Measurements from ENCODE around the gene LRRC17.
"Not testable (repeated sequence)": the region's sequence is repeated elsewhere in the genome, so short reads cannot be mapped to it uniquely, and the experiment has no call there.

LRRC17 gene

DNA sequence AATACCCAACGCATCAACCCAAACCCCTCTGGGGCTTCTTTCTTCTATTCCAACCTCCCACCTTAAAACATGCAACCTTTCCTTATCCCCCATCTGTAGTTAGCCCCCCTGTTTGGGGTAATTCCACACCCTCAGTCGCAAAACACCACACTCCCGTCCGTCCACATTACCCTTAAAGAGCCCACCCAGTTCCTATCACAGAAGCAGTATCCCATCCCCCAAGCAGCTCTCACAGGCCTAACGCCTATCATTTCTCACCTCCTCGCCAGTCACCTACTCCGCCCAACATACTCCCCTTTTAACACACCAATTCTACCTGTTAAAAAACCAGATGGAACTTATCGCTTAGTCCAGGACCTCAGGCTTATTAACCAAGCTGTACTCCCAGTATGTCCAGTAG, 63.7 kb downstream of the LRRC17 start:
- Histone ChIP-seq H3K36me3 (ENCODE audit: insufficient read depth, low read length) (no peaks in the 10 kb centered on the region), H3K27ac (ENCODE audit: low read depth, low read length) (no peak overlapping the region), H3K27me3 (ENCODE audit: insufficient read depth, low read length) (no peaks in the 10 kb centered on the region), H3K4me3 (ENCODE audit: low read length) (no peak overlapping the region), H3K4me1 (ENCODE audit: insufficient read depth, low read length) (0 out of 2 replicates have a peak, but pooled peaks cover 4% of the 10 kb centered on the region), H3K9me3 (ENCODE audit: insufficient read depth, low read depth, low read length) (no peaks in the 10 kb centered on the region; the same call in 1 of the 2 replicates), H3K9ac (ENCODE audit: low read depth, low read length) (no peak overlapping the region)
- WGBS: 87% methylated on average over 8 of the region's 8 CpGs

DNA sequence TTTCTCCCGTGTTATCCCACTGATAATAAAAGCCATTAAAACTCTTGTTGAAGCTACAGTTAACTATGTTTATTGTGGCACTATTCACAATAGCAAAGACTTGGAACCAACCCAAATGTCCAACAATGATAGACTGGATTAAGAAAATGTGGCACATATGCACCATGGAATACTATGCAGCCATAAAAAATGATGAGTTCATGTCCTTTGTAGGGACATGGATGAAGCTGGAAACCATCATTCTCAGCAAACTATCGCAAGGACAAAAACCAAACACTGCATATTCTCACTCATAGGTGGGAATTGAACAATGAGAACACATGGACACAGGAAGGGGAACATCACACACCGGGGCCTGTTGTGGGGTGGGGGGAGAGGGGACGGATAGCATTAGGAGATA, 64.8 kb downstream of the LRRC17 start:
- WGBS: 64% methylated on average over 2 of the region's 4 CpGs
- not testable (repeated sequence) for H3K27ac ChIP-seq (ENCODE audit: low read depth, low read length)

DNA sequence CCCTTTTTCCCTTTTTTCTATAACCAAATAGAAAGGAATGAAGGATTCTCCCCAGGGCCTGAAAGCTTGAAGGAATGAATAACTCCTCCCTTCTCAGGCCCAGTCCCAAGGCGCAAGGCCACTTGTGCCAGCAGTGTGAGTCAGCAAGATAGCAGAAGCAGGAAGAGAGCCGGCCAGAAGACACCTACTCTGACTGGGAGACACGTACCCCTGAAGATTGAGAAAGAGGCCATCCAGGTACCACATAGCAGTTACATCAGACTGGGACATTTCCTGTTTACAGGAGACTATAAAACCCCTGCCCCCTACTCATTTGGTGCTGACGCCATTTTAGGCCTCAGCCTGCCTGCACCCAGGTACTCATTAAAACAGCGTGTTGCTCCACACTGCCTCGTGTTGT, 65.5 kb downstream of the LRRC17 start:
- Histone ChIP-seq H3K4me1 (ENCODE audit: insufficient read depth, low read length) (no peaks in the 10 kb centered on the region), H3K9ac (ENCODE audit: low read depth, low read length) (no peak overlapping the region), H3K27me3 (ENCODE audit: insufficient read depth, low read length) (no peaks in the 10 kb centered on the region), H3K27ac (ENCODE audit: low read depth, low read length) (no peak overlapping the region), H3K36me3 (ENCODE audit: insufficient read depth, low read length) (no peaks in the 10 kb centered on the region), H3K9me3 (ENCODE audit: insufficient read depth, low read depth, low read length) (no peaks in the 10 kb centered on the region; the same call in 1 of the 2 replicates), H3K4me3 (ENCODE audit: low read length) (no peak overlapping the region)
- WGBS: 89% methylated on average over 6 of the region's 6 CpGs

More for the DNA sequence above, 64.8 kb downstream of the LRRC17 start:
- H3K36me3 ChIP-seq (ENCODE audit: insufficient read depth, low read length); H3K4me1 ChIP-seq (ENCODE audit: insufficient read depth, low read length); H3K9ac ChIP-seq (ENCODE audit: low read depth, low read length); H3K9me3 ChIP-seq (ENCODE audit: insufficient read depth, low read depth, low read length); H3K27me3 ChIP-seq (ENCODE audit: insufficient read depth, low read length); H3K4me3 ChIP-seq (ENCODE audit: low read length): not testable (repeated sequence)

DNA sequence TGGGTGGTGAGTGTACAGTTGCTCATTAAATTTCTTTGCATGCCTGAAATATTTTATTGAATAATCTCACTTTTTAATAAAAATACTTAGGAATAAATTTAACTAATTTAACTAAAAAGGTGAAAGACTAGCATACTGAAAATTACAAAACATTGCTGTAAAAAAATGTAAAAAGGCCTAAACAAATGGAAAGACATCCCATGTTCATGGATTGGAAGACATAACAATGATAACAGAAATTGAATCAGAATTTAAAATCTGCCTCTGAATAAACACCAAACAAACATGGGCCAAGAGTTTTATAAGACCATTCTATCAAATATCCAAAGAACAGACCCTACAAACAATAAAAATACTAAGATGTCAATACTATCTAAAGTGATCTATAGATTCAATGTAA, 66.9 kb downstream of the LRRC17 start:
- no peak overlapping the region for H3K9ac ChIP-seq (ENCODE audit: low read depth, low read length)
- no peak overlapping the region for H3K27ac ChIP-seq (ENCODE audit: low read depth, low read length)
- no peaks in the 10 kb centered on the region for H3K27me3 ChIP-seq (ENCODE audit: insufficient read depth, low read length)
- no peaks in the 10 kb centered on the region for H3K4me1 ChIP-seq (ENCODE audit: insufficient read depth, low read length)
- H3K36me3 ChIP-seq (ENCODE audit: insufficient read depth, low read length): no peaks in the 10 kb centered on the region
- H3K9me3 ChIP-seq (ENCODE audit: insufficient read depth, low read depth, low read length): no peaks in the 10 kb centered on the region; the same call in 1 of the 2 replicates
- H3K4me3 ChIP-seq (ENCODE audit: low read length): no peak overlapping the region

DNA sequence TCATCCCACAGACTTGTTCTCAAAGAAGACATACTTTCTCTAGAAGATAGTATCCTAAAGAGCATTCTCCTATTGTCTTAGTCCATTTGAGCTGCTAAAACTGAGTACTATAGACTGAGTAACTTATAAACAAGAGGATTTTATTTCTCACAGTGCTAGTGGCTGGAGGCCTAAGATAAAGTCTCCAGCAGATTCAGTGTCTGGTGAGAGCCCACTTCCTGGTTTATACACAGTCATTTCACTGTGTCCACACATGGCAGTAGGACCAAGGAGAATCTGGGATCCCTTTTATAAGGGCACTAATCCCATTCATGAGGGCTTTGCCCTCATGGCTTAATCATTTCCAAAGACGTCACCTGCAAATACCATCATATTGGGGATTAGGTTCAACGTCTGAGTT, 68.7 kb downstream of the LRRC17 start:
- no peak overlapping the region for H3K9ac ChIP-seq (ENCODE audit: low read depth, low read length)
- H3K36me3 ChIP-seq (ENCODE audit: insufficient read depth, low read length): no peaks in the 10 kb centered on the region
- H3K4me1 ChIP-seq (ENCODE audit: insufficient read depth, low read length): no peaks in the 10 kb centered on the region
- no peak overlapping the region for H3K4me3 ChIP-seq (ENCODE audit: low read length)
- WGBS: 93% methylated on average over 2 of the region's 2 CpGs
- H3K27ac ChIP-seq (ENCODE audit: low read depth, low read length): no peak overlapping the region
- no peaks in the 10 kb centered on the region; the same call in 1 of the 2 replicates for H3K9me3 ChIP-seq (ENCODE audit: insufficient read depth, low read depth, low read length)
- no peaks in the 10 kb centered on the region for H3K27me3 ChIP-seq (ENCODE audit: insufficient read depth, low read length)

DNA sequence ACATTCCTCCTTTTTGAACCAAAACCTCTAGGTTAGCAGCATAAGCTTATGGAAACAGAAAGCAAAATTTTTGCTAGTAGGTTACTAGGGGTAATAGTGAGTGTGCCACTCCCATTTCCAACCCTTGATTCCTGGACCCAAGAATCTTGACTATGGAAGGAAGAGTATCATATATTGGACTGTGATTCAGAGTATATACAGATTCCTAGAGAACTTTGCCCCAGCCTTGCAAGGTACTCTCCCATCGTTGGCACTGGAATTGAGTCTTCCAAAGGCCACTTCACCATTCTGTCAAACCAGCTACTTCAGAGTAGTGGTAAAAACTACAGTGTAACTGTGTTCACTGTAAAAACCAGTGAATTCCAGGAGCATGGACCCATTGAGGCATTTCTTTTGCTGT, 69.4 kb downstream of the LRRC17 start:
- Histone ChIP-seq H3K4me3 (ENCODE audit: low read length) (no peak overlapping the region), H3K27ac (ENCODE audit: low read depth, low read length) (no peak overlapping the region), H3K27me3 (ENCODE audit: insufficient read depth, low read length) (no peaks in the 10 kb centered on the region), H3K9ac (ENCODE audit: low read depth, low read length) (no peak overlapping the region), H3K4me1 (ENCODE audit: insufficient read depth, low read length) (no peaks in the 10 kb centered on the region), H3K36me3 (ENCODE audit: insufficient read depth, low read length) (no peaks in the 10 kb centered on the region), H3K9me3 (ENCODE audit: insufficient read depth, low read depth, low read length) (no peaks in the 10 kb centered on the region; the same call in 1 of the 2 replicates)
- 88% methylated on average over 1 of the region's 1 CpG for WGBS

DNA sequence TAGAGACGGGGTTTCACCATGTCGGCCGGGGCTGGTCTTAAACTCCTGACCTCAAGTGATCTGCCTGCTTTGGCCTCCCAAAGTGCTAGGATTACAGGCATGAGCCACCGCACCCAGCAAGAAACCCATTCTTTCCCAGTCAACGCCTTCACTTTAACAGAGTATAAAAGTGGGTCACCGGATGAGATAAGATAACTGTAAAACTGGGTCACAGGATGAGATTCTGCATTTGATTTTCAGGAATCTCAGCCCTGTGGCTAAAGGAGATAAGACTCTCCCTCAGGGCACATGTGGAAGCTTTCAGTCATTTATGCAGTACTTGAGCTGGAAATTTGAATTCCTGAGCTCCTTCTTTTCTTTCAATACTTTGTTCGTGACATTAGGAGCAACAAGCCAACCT, 70.8 kb downstream of the LRRC17 start:
- Histone ChIP-seq H3K4me3 (ENCODE audit: low read length) (no peak overlapping the region), H3K4me1 (ENCODE audit: insufficient read depth, low read length) (no peaks in the 10 kb centered on the region), H3K36me3 (ENCODE audit: insufficient read depth, low read length) (no peaks in the 10 kb centered on the region), H3K9ac (ENCODE audit: low read depth, low read length) (no peak overlapping the region), H3K9me3 (ENCODE audit: insufficient read depth, low read depth, low read length) (no peaks in the 10 kb centered on the region; the same call in 1 of the 2 replicates), H3K27ac (ENCODE audit: low read depth, low read length) (no peak overlapping the region), H3K27me3 (ENCODE audit: insufficient read depth, low read length) (no peaks in the 10 kb centered on the region)
- WGBS: 93% methylated on average over 7 of the region's 7 CpGs

DNA sequence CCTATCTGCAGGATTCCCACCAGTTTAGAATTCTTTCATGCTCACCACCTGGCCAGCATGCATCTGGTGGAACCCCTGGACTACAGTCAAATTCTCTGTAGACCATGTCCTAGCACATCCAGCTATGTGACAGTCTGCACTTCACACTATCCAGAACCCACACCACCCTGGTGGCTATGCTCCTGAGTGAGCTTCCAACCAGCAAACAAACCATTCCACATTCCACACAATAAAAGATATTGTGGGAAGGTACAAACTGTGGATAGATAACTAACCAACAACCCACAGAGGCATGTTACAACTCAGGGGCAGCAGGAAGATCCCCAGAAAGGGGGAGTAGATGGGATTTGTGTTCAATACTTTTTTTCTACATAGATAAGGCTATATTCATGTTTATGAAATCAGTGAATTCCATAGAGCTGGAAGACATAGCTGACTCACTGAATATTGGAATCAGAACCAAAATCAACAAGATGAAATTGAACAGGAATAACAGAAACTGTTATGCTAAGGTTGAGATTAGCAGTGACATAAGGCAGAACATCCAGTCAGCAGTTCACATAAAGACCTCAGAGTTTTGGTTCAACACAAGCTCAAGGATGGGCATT, 72.5 kb downstream of the LRRC17 start:
- no peaks in the 10 kb centered on the region for H3K4me1 ChIP-seq (ENCODE audit: insufficient read depth, low read length)
- no peaks in the 10 kb centered on the region for H3K36me3 ChIP-seq (ENCODE audit: insufficient read depth, low read length)
- H3K9me3 ChIP-seq (ENCODE audit: insufficient read depth, low read depth, low read length): no peaks in the 10 kb centered on the region
- no peak overlapping the region for H3K4me3 ChIP-seq (ENCODE audit: low read length)
- no peak overlapping the region for H3K9ac ChIP-seq (ENCODE audit: low read depth, low read length)
- no peaks in the 10 kb centered on the region for H3K27me3 ChIP-seq (ENCODE audit: insufficient read depth, low read length)
- H3K27ac ChIP-seq (ENCODE audit: low read depth, low read length): no peak overlapping the region

DNA sequence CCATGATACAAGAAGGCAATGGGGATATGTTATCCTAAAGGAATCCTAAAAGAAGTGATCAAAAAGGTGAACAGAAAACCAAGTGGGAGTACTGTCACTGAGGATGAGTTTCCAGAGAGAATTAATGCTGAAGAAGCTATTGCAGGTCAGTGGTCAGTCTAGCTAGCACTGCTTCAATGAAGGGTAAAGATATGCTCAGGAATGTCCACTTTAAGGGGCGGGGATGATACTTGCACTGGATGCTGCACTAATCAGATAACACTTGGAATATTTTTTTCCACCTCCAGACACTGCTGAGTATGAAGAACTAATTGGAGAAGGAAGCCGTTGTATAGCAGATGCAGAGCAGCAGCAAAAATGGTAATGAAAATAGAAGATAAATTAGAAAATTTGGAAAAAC, 75.3 kb downstream of the LRRC17 start:
- Histone ChIP-seq H3K9me3 (ENCODE audit: insufficient read depth, low read depth, low read length) (no peaks in the 10 kb centered on the region), H3K4me1 (ENCODE audit: insufficient read depth, low read length) (no peaks in the 10 kb centered on the region)
- 87% methylated on average over 2 of the region's 2 CpGs for WGBS

DNA sequence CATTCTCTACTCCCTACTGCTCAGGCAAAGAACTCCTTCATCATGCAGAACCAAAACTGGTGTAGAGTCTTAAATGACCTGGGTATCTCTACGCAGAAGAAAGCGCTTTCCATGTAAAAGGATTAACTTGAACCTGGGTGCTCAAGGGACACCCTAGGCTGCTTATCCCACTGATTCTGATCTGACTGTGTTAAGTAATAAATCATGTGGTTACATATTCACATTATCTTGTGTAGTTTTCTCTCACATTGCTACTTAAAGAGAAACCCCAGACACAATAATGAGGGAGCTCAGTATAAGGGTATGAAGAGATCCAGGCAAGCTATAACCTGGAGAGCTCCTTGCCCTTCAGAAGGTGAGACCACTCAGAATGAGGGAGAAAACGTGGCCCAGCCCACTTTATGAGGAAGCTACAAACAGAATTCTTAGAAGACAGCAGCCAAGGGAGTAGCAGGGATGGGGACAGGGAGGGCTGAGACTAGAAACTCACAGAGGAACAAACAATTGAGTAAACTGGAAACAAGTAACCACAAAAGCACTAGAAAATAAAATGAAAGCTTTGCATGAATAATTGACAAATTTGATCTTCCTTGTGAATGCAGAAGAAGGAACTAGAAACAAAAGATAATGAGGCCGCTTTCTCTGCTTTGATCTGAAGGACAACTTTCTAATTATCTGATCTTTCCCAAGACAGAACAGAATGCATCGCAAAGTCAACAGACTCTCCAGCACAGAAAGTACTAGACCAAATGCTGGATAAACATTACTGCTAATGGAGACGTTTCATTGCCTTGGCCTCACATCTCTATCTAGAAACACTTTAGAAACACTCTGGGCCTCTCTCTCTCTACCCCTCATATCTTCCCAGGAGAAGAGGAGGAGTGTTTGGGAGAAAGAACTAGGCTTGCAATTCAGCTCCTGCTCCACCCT, 76.1 kb downstream of the LRRC17 start:
- WGBS: 91% methylated on average over 6 of the region's 6 CpGs
- H3K9me3 ChIP-seq (ENCODE audit: insufficient read depth, low read depth, low read length): no peaks in the 10 kb centered on the region
- H3K4me1 ChIP-seq (ENCODE audit: insufficient read depth, low read length): no peaks in the 10 kb centered on the region
- no peak overlapping the region for H3K4me3 ChIP-seq (ENCODE audit: low read length)
- no peaks in the 10 kb centered on the region for H3K36me3 ChIP-seq (ENCODE audit: insufficient read depth, low read length)
- H3K9ac ChIP-seq (ENCODE audit: low read depth, low read length): no peak overlapping the region
- H3K27me3 ChIP-seq (ENCODE audit: insufficient read depth, low read length): no peaks in the 10 kb centered on the region
- H3K27ac ChIP-seq (ENCODE audit: low read depth, low read length): no peak overlapping the region

More for the DNA sequence above, 75.3 kb downstream of the LRRC17 start:
- no peak overlapping the region for H3K4me3 ChIP-seq (ENCODE audit: low read length)
- no peak overlapping the region for H3K27ac ChIP-seq (ENCODE audit: low read depth, low read length)
- no peak overlapping the region for H3K9ac ChIP-seq (ENCODE audit: low read depth, low read length)
- H3K27me3 ChIP-seq (ENCODE audit: insufficient read depth, low read length): no peaks in the 10 kb centered on the region
- H3K36me3 ChIP-seq (ENCODE audit: insufficient read depth, low read length): no peaks in the 10 kb centered on the region

DNA sequence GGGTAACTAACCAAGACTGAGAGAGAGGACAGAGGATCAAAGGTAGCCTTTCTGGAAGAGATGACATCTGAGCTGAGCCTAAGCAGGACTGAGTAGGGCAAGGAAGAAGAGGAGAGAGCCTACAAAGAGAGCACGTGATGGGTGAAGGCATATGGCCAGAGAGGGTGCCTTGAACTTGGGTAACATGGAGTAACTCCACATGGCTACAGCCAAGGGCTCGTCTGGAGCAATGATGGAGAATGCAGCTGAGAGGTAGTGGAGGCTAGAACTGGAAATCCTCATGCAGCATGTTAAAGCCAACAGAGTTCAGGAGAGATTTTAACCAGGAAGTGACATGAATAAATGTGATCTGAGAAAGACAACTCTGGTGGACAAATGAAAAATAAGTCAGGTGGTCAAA, 77.8 kb downstream of the LRRC17 start:
- no peak overlapping the region for H3K27ac ChIP-seq (ENCODE audit: low read depth, low read length)
- 0 out of 2 replicates have a peak, but pooled peaks cover 5% of the 10 kb centered on the region for H3K9me3 ChIP-seq (ENCODE audit: insufficient read depth, low read depth, low read length)
- H3K4me1 ChIP-seq (ENCODE audit: insufficient read depth, low read length): no peaks in the 10 kb centered on the region
- no peaks in the 10 kb centered on the region for H3K36me3 ChIP-seq (ENCODE audit: insufficient read depth, low read length)
- WGBS: 82% methylated on average over 2 of the region's 2 CpGs
- no peak overlapping the region for H3K4me3 ChIP-seq (ENCODE audit: low read length)
- H3K9ac ChIP-seq (ENCODE audit: low read depth, low read length): no peak overlapping the region
- no peaks in the 10 kb centered on the region for H3K27me3 ChIP-seq (ENCODE audit: insufficient read depth, low read length)

Data from HUES64 (cell line).